ENCODE results near the gene FAM53B. TPM values are rescaled to one million over a fixed set of nuclear protein-coding genes. Genes with fewer than 3 reads are reported as not detected.

FAM53B gene
- total RNA-seq, 1 experiment from 2014 or later = 14.9 TPM

DNA sequence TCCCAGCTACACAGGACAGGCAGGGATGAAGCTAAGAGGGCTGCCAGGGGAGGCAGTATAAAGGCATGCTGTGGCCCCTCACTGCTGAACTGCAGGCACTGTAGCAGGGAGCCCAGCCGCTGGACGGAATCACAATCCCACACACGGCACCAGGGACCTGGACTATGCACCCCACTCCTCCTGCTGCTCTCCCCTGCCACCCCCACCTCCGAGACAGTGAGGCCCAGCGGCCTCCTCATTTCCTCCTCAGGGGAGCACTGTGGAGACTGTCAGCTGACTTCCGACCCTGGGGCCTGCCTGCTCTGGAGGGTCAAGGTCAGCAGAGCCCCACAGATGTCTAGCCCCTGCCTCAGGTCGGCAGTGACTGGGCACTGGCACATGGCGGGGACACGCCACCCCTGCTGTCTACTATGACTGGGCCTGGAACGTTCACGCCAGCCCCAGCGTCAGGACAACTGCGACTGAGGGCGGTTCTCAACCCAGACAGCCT, 92.7 kb downstream of the FAM53B start:
- intact Hi-C loops (cut with micrococcal nuclease) = no loop called here
- no peaks in the 10 kb centered on the region for H3K27me3 Mint-ChIP-seq (ENCODE audit: insufficient read depth, unreplicated experiment)
- ChIA-PET CTCF (interaction anchor here (0.6 to 0.7 kb wide), 2 partner anchors 76 to 83 kb away, joined by 3 to 9 read pairs; no protein-coding TSS in a partner anchor), POLR2A (no interaction called here)
- H3K4me3 Mint-ChIP-seq (ENCODE audit: unreplicated experiment) = no peak overlapping the region
- TF ChIP-seq, protein P1, sequence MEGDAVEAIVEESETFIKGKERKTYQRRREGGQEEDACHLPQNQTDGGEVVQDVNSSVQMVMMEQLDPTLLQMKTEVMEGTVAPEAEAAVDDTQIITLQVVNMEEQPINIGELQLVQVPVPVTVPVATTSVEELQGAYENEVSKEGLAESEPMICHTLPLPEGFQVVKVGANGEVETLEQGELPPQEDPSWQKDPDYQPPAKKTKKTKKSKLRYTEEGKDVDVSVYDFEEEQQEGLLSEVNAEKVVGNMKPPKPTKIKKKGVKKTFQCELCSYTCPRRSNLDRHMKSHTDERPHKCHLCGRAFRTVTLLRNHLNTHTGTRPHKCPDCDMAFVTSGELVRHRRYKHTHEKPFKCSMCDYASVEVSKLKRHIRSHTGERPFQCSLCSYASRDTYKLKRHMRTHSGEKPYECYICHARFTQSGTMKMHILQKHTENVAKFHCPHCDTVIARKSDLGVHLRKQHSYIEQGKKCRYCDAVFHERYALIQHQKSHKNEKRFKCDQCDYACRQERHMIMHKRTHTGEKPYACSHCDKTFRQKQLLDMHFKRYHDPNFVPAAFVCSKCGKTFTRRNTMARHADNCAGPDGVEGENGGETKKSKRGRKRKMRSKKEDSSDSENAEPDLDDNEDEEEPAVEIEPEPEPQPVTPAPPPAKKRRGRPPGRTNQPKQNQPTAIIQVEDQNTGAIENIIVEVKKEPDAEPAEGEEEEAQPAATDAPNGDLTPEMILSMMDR (IDR thresholded peaks at IDR 0.05; ENCODE audit: unreplicated experiment) = no peak
- peaks cover 13% of the 10 kb centered on the region for H3K36me3 Mint-ChIP-seq (ENCODE audit: insufficient read depth, unreplicated experiment)
- DNase-seq (ENCODE audit: unreplicated experiment) = no peak
- no TSS peak for BruUV-seq (replicated peaks)
- H3K4me1 Mint-ChIP-seq (ENCODE audit: insufficient read depth, unreplicated experiment) = peaks cover 31% of the 10 kb centered on the region
- no peak overlapping the region for H3K27ac Mint-ChIP-seq (ENCODE audit: low read depth, unreplicated experiment)
- H3K9me3 Mint-ChIP-seq (ENCODE audit: unreplicated experiment) = no peaks in the 10 kb centered on the region

DNA sequence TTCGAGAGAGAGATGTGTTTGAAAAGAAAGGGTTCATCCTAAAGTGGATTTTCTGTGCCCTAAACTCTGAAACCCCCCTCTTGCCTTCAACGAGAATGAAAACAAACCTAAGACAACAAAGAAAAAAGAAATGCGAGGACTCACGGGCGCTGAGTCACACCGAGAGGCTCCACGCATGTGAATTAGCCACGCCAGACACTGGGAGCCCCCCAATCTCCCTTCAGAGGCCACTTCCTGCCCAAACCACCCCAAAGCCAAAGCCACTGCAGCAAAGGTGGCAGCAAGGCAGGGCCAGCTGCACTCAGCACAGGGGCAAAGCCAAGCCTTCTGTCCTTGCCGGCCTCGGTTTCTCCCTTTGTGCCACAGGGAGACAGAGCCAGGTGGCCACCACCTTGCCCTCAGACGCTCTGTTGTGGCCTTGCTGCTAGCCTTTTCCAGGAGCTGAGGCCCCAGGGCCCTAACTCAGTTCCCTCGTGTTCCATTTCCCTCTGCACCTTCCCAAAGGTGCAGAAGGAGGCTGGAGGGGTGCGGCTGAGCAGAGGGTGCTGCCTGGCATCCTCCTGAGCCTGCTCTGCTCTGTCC, 93.3 kb downstream of the FAM53B start:
- H3K27me3 Mint-ChIP-seq (ENCODE audit: insufficient read depth, unreplicated experiment) = no peaks in the 10 kb centered on the region
- H3K9me3 Mint-ChIP-seq (ENCODE audit: unreplicated experiment) = no peaks in the 10 kb centered on the region
- H3K36me3 Mint-ChIP-seq (ENCODE audit: insufficient read depth, unreplicated experiment) = peaks cover 13% of the 10 kb centered on the region
- no peak overlapping the region for H3K27ac Mint-ChIP-seq (ENCODE audit: low read depth, unreplicated experiment)
- BruUV-seq (replicated peaks) = no TSS peak
- no peak overlapping the region for H3K4me3 Mint-ChIP-seq (ENCODE audit: unreplicated experiment)
- POLR2A ChIA-PET = interaction anchor here (0.7 kb wide), 1 partner anchor 9 kb away, joined by 3 read pairs; no protein-coding TSS in a partner anchor
- H3K4me1 Mint-ChIP-seq (ENCODE audit: insufficient read depth, unreplicated experiment) = peaks cover 33% of the 10 kb centered on the region
- intact Hi-C loops (cut with micrococcal nuclease) = no loop called here
- CTCF ChIA-PET = interaction anchor here (0.6 to 0.7 kb wide), 2 partner anchors 75 to 83 kb away, joined by 3 to 9 read pairs; no protein-coding TSS in a partner anchor
- no peak for DNase-seq (ENCODE audit: unreplicated experiment)
- TF ChIP-seq, protein P1 (IDR thresholded peaks at IDR 0.05; ENCODE audit: unreplicated experiment) = no peak

DNA sequence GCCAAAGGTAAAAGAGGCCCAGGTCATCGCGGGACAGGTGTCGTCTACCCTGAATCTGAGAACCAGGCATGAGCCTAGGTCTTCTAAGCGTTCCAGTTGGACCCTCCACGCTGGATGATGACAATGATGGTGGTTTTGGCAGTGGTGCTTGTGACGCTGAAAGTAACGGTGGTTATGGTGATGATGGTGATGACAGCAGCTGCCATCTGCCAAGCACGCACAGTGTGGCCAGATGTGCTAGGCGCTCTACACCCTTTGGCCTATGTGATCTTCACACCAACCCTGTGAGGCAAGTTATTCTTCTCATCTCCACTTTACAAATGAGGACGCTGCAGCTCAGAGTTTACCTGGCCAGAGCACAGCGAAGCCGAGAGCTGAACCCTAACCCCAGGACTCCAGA, 93.9 kb downstream of the FAM53B start:
- Mint-ChIP-seq H3K27me3 (ENCODE audit: insufficient read depth, unreplicated experiment) (no peaks in the 10 kb centered on the region), H3K36me3 (ENCODE audit: insufficient read depth, unreplicated experiment) (peaks cover 13% of the 10 kb centered on the region), H3K4me1 (ENCODE audit: insufficient read depth, unreplicated experiment) (peaks cover 28% of the 10 kb centered on the region), H3K9me3 (ENCODE audit: unreplicated experiment) (no peaks in the 10 kb centered on the region), H3K4me3 (ENCODE audit: unreplicated experiment) (no peak overlapping the region), H3K27ac (ENCODE audit: low read depth, unreplicated experiment) (no peak overlapping the region)
- CTCF ChIA-PET = no interaction called here
- DNase-seq (ENCODE audit: unreplicated experiment) = no peak
- BruUV-seq (replicated peaks) = no TSS peak
- POLR2A ChIA-PET = interaction anchor here (0.7 to 2.0 kb wide), 2 partner anchors 9 to 91 kb away, joined by 3 to 10 read pairs; no protein-coding TSS in a partner anchor
- TF ChIP-seq, protein P1 (IDR thresholded peaks at IDR 0.05; ENCODE audit: unreplicated experiment) = no peak
- intact Hi-C loops (cut with micrococcal nuclease) = no loop called here

DNA sequence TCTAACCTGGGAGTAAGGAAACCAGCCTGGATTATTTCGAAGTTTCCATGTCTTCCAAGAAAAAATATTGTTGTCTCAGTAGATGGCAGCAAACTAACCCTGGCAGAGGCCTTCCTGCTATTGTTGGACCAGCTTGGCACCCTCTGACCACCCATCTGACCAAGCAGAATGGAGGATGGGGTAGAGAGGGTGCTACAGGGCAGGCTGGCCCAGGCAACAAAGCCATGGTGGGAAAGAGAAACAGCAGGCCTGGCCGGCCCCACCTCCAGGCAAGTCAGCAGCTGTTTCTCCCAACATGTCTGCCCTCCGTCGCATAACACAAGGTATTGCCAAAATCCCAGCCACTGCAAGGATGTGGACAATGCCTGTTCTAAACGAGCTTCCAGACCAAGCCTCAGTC, 95.0 kb downstream of the FAM53B start:
- CTCF ChIA-PET = interaction anchor here (0.6 to 1.7 kb wide), 4 partner anchors 10 to 96 kb away, joined by 3 to 5 read pairs (median 3); no protein-coding TSS in a partner anchor
- H3K9me3 Mint-ChIP-seq (ENCODE audit: unreplicated experiment) = no peaks in the 10 kb centered on the region
- peaks cover 13% of the 10 kb centered on the region for H3K36me3 Mint-ChIP-seq (ENCODE audit: insufficient read depth, unreplicated experiment)
- peaks cover 23% of the 10 kb centered on the region for H3K4me1 Mint-ChIP-seq (ENCODE audit: insufficient read depth, unreplicated experiment)
- no TSS peak for BruUV-seq (replicated peaks)
- peak overlapping the region; percentile 62 for H3K27ac Mint-ChIP-seq (ENCODE audit: low read depth, unreplicated experiment)
- peak; percentile 49 for DNase-seq (ENCODE audit: unreplicated experiment)
- intact Hi-C loops (cut with micrococcal nuclease) = loop anchor here (5.0 kb wide), 1 partner anchor 93 kb away; the partner anchor contains the start of gene FAM53B
- TF ChIP-seq, protein P1 (IDR thresholded peaks at IDR 0.05; ENCODE audit: unreplicated experiment) = no peak
- POLR2A ChIA-PET = interaction anchor here (0.7 to 2.0 kb wide), 4 partner anchors 38 to 114 kb away, joined by 3 to 10 read pairs (median 4); no protein-coding TSS in a partner anchor
- no peaks in the 10 kb centered on the region for H3K27me3 Mint-ChIP-seq (ENCODE audit: insufficient read depth, unreplicated experiment)
- H3K4me3 Mint-ChIP-seq (ENCODE audit: unreplicated experiment) = no peak overlapping the region

All from MCF 10A (cell line).